GM21786 (cell line): ENCODE measurements around the gene FKBP5.
"Not testable (repeated sequence)": the region's sequence is repeated elsewhere in the genome, so short reads cannot be mapped to it uniquely, and the experiment has no call there.

Experiments
- ATAC-seq: cut with Tn5 transposase; IDR thresholded peaks from one replicate; pipeline ENCODE4 v1.9.1; 2021; ENCODE audit not compliant: unreplicated experiment

Gene FKBP5

DNA sequence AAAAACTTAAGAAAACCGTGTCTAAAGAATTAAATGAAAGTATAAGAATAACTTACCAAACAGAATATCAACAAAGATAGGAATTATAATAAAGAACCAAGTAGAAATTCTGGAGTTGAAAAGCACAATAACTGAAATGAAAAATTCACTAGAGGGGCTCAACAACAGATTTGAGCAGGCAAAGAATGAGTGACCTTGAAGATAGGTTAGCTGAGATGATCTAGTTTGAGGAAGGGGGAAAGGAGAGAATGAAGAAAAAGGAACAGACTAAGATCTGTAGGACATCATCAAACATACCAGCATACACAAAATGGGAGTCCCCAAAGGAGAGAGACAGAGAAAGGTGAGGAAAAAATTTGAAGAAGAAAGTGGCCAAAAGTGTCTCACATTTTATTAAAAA, 138.3 kb downstream of the FKBP5 start:
- ATAC-seq, result no peak

GRCh38 chr6:35547676-35548075, 141.0 kb downstream of the FKBP5 start:
- ATAC-seq, result no peak

DNA sequence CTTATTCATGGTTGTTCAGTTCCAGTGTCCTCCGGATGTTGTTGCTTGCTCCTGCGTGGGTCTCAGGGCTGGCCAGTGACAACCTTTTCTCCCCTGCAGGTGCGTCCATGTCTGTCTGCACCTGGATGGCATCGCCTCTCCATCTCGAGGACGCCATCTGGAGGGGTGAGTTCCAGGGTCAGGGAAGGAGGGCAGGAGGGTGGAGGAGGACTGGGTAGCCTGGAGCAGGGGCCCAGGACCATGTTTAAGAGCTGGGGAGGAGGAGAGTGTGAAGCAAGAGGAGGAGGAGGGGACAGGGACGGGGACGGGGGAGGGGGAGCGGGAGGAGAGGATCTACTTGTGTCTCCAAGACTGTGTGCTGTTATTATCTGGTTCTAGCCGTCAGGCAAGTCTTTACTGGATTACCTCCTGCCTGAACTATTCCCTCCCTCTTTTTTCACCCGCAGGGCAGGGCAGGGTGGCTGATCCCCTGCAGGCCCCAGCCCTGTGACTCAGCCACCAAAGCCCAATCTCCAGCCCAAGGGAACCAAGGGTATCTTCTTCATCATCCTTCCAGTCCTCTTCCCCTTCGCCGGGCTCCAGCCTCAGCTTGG, 143.8 kb downstream of the FKBP5 start:
- no peak for ATAC-seq

DNA sequence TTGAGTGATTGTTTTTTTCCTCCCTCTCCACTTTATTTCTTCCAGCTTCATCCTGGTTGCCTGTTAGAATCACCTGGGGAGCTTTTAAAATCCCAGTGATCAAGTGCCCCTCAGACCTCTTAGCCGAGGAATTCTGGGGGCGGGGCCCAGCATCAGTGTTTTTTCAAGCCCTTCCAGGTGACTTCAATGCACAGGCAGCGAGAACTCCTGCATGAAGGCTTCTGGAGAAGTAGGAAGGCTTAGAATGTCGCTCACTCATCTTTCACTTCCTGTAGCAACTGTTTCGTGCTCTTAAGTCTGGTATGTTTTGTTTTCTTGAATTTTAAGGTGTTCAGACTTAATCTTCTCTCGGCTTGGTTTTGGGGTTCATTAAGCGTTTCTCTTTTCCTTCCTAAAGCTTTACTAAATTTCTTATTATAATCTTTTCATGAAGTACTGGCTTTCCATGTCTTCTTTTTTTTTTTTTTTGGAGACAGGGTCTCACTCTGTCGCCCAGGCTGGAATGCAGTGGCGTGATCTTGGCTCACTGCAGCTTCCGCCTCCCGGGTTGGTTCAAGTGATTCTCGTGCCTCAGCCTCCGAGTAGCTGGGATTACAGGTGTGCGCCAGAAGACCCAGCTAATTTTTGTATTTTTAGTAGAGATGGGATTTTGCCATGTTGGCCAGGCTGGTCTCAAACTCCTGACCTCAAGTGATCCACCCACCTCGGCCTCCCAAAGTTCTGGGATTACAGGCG, 145.1 kb downstream of the FKBP5 start:
- ATAC-seq, result no peak

GRCh38 chr6:35541836-35542235, 146.9 kb downstream of the FKBP5 start:
- no peak for ATAC-seq

DNA sequence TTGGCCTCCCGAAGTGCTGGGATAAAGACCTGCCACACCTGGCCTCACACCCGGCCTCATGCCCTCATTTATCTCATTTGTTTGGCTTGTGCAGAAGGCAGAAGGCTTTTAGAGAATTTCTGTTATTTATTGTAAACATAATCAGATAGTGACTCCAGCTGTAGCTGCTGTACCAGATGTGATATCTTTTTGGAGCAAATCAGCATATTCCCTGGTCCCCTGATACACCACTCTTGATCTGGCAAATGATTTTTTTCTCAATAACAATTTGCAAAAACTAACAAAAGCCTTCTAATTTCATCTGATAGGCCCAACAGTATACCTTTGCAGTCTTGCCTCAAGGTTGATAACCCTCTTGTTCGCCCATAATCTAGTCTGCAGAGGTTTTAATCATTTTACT, 149.5 kb downstream of the FKBP5 start:
- ATAC-seq, result no peak

DNA sequence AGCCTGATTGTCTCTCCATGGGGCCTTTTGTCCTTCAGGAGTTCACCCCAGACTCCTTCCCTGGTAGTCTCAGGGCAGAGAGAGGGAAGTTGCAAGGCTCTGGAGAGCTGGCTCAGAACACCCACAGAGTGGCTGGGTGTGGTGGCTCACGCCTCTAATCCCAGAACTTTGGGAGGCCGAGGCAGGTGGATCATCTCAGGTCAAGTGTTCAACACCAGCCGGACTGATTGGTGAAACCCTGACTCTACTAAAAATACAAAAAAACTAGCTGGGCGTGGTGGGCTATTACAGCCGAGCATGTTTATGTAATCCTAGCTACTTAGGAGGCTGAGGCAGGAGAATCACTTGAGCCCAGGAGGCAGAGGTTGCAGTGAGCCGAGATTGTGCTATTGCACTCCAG, 152.9 kb downstream of the FKBP5 start:
- ATAC-seq, result not testable (repeated sequence)

DNA sequence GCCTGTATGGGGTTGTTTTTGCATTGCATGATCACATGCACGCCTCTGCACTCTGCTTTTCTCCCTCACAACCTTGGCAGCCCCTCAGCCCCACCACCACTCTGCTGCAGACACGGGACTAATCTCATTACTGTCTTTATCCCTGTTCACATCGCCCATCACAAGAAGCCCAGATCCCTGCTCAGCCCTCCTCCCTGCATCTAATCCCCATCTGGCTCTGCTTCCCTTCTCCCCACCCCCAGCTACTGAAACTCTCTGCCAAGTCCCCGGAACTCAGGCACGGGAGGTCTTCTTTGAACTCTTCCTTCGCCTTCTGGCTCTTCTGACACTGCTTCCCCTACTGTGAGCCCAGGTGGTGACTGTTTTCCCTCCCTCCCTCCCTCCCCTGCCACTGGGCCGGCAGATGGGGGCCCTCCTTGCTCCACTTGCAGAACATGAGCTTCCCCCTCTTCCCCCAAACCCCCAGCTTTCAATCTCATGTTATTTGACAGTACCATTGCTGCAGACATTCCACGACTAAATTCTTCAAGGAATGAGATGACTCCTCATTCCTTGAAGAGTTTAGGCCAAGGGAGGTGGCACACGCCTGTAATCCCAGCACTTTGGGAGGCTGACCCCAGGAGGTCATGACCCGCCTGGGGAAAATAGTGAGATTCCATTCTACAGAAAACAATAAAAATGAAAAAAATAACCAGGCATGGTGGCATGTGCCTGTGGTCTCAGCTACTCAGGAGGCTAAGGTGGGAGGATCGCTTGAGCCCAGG, 154.1 kb downstream of the FKBP5 start:
- ATAC-seq, result no peak

DNA sequence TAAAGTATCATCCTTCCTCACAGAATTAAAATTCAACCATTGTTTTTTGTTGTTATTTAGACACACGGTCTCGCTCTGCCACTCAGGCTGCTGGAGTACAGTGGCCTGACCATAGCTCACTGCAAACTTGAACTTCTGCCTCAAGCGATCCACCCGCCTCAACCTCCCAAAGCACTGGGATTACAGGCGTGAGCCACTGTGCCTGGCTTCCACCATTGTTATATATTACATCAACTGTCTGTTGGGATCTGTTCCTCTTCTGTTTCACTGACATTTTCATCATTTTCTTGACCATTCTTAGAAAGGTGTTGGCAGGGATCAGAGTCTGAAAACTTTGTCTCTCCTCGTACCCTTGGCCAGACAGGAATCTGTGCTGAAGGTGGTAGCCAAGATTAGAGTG, 154.7 kb downstream of the FKBP5 start:
- no peak for ATAC-seq

DNA sequence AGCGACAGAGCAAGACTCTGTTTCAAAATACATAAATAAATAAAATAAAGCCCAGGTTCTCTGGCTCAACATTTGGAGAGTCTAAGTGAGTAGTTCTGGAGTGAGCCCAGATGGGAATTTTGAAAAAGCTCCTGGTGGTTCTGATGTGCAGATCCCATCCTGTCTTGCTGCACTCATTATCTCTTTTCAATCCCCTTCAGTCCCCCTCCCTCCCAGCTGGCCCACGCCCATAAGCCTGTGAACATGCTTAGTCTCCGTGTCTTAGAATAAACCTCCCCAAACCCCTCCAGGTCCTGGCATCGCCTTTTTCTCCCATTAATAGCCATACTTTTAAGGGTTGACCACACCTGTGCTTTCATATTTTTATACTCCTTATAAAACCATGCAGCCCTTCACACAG, 156.6 kb downstream of the FKBP5 start:
- ATAC-seq, result no peak

DNA sequence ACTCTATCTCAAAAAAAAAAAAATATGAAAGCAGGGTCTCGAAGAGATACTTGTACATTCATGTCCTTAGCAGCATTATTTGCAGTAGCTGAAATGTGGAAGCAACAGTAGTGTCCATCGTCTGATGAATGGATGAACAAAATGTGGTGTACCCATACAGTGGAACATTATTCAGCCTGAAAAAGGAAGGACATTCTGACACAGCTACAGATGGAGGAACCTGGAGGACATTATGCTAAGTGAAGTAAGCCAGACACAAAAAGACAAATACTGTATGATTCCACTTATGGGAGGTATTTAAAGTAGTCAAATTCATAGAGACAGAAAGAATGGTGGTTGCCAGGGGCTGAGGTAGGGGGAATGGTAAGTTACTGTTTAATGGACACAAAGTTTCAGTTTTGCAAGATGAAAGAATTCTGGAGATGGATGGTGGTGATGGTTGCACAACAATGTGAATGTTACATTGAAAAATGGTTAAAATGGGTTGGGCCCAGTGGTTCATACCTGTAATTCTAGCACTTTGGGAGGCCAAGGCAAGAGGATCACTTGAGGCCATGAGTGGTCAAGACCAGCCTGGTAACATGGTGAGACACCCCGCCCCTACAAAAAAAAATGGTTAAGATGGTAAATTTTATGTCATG, 164.2 kb downstream of the FKBP5 start:
- no peak for ATAC-seq
